ENCODE results near the gene TRAF5.
"Not testable (repeated sequence)": the region's sequence is repeated elsewhere in the genome, so short reads cannot be mapped to it uniquely, and the experiment has no call there.

Gene TRAF5

DNA sequence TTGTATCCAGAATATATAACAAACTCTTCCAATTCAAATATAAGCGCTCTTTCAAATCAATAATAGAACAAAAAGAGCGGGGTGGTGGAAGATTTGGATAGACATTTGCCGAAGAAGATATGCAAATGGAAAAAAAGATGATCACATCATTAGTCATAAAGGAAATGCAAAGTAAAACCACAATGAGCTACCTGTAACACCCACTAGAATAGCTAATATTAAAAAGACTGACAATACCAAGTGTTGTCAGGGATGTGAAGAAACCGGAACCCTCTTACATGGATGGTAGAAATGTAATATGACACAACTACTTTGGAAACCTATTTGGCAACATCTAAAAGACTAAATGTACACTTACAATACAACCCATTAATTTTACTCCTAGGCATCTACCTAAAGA, 5.7 kb upstream of the TRAF5 start:
- H3K27ac ChIP-seq: no peak overlapping the region
- TF ChIP-seq, protein P1, sequence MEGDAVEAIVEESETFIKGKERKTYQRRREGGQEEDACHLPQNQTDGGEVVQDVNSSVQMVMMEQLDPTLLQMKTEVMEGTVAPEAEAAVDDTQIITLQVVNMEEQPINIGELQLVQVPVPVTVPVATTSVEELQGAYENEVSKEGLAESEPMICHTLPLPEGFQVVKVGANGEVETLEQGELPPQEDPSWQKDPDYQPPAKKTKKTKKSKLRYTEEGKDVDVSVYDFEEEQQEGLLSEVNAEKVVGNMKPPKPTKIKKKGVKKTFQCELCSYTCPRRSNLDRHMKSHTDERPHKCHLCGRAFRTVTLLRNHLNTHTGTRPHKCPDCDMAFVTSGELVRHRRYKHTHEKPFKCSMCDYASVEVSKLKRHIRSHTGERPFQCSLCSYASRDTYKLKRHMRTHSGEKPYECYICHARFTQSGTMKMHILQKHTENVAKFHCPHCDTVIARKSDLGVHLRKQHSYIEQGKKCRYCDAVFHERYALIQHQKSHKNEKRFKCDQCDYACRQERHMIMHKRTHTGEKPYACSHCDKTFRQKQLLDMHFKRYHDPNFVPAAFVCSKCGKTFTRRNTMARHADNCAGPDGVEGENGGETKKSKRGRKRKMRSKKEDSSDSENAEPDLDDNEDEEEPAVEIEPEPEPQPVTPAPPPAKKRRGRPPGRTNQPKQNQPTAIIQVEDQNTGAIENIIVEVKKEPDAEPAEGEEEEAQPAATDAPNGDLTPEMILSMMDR (conservative IDR thresholded peaks at IDR 0.05): no peak

DNA sequence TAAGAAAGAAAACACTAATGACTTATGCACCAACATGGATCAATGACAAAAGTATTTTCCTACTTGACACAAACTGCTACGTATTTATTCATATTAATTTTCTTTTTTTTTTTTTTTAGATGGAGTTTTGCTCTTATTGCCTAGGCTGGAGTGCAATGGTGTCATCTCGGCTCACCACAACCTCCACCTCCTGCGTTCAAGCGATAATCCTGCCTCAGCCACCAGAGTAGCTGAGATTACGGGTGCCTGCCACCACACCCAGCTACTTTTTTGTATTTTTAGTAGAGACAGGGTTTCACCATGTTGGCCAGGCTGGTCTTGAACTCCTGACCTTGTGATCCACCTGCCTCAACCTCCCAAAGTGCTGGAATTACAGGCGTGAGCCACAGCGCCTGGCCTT, 5.0 kb upstream of the TRAF5 start:
- not testable (repeated sequence) for H3K27ac ChIP-seq

DNA sequence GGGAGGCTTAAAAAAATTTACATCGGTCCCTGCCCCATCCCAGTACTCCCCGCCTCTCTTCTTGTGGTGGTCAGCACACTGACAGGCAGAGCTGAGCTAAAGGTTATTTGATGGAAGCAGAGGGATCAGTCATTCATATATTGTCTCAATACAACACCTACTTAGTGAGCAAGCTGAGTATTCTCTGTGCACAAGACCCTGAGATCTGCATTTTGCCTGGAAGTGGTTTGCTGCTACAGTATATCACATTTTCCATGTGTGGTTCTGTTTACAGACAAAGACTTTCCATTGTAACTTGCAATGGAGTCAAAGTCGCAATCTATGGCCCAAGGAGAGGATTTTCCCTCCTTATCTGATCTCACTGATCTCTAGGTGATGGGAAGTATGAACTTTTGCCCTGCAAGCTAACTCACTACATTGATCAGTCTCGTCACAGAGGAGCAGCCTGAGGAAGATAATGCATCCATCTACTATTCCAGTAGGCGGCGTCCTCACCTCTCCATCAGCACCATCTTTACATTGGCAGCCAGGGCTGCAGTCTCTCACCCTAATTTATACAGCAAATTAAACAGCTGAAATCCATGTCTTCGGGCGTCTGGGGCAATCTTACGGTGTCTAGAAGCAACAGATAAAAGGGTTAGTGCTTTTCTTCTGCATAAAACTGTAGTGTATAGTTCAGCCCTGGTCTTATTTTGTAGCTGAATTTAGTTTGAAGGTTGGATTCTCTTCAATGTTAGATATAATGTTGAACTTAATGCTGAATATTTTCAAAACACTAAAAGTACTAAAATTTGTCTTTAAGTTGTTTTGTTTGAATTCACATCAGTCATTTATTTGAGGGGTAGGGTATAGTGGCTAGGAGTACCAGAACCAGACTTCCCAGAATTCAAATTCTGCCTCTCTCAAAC, 3.2 kb upstream of the TRAF5 start:
- H3K27ac ChIP-seq: no peak overlapping the region
- TF ChIP-seq, protein P1 (conservative IDR thresholded peaks at IDR 0.05): peak; percentile 92

DNA sequence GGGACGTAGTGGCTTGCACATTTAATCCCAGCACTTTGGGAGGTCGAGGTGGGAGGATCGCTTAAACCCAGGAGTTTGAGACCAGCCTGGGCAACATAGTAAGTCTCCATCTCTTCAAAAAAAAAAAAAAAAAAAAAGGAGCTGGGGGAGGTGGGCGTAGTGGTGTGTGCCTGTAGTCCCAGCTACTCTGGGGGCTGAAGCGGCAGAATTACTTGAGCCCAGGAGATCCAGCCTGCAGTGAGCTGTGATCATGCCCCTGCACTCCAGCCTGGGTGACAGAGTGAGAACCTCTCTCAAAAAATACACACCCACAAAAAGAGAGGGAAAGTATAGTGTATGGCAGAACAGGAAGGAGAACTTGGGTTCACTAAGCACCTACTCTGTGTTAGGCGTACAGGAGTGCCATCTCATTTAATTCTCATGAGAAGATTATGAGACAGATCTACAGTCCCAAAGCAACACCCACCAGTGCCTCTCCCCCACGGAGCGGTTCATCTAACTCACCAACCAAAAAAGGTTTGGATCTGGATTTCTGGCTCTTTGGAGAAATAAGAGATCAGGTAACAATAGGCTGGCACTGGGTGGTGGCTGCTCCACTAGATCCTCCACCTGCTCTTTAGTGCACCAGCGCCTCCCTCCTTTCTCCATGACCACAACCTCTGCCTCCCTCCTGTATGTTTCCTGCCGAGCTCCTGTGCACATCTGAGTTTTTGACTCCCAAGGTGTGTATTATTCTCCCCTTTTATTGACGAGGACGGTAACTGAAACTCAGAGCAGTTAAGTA, 1.4 kb upstream of the TRAF5 start:
- no peak overlapping the region for H3K27ac ChIP-seq
- TF ChIP-seq, protein P1 (conservative IDR thresholded peaks at IDR 0.05): no peak

DNA sequence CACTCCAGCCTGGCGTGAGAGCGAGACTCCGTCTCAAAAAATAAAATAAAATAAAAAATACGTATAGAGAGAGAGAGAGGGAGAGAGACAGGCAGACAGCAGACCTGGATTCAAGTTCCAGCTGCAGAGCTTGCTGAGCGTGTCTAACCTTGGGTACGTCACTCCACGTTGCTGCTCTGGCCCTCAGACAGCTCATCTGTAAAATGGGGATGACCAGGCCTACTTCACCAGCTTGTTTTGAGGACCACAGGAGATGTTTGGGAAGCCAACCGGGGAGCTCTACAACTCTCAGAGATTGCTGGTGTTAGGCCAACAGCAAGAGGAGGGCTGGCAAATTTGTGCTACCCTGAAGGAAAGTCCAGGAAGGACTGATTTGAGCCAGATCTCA, 499 bp upstream of the TRAF5 start:
- TF ChIP-seq, protein P1 (conservative IDR thresholded peaks at IDR 0.05): no peak
- H3K27ac ChIP-seq: peak overlapping the region; percentile 66; the same call in 1 of the 2 replicates

DNA sequence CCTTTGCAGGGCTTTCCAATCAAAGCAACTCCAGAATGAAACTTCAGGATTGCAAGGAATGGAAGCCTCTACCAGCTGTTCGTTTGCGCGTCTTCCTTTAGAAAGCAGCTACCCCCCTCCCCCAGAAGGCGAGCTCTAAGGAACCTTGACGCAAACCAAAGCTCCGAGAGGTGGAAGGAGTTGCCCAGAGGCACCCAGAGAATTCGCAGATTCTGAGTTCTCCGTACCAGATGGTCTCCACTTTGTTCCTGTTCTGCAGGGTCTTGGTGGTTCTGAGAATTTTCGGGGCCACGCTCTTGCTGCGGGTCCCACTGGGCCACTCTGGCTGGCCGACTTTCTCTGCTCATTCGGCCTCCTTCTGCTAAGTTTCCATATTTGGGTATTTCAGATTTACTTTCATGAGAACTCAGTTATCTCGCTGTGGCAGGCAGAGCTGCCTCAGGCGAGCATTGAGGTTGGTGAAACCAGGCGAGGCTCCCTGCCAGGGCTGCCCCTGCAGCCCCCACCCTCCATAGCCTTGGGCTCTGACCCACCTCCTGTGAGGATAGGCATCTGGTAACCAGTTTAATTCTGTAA, 801 bp downstream of the TRAF5 start:
- H3K27ac ChIP-seq: peak overlapping the region; percentile 66

DNA sequence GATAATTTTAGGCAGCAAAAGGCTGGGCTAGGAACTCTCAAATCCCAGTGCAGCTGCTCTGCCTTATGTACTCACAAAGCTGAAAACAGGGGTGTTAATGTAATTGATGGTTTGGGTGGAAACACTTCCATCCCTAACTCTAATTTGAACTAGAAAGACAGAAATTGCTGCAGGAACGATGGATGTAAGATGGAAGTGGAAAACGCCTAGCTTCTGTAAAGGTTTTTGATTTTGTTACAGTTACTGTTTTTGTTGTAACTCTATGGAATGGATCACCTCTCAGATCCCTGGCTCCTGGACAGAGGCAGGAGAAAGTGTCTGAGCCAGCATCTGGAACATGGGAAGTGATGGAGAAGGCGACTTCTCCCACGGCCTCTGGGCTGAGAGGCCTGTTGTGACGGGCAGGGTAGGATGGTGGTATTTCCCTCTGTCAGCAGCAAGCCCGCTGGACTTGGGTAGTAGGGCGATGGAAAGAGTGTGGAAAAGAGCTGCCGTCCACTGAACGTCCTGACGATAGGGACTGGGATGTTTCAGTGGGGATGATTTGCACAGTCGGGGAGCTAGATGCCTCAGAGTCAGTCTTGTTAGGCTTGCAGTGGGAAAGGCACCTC, 1.6 kb downstream of the TRAF5 start:
- TF ChIP-seq, protein P1 (conservative IDR thresholded peaks at IDR 0.05): no peak
- H3K27ac ChIP-seq: peak overlapping the region; percentile 66; the same call in 1 of the 2 replicates

More for the DNA sequence above, 801 bp downstream of the TRAF5 start:
- TF ChIP-seq, protein P1 (conservative IDR thresholded peaks at IDR 0.05): no peak

All from VCaP (cell line).